Nephron progenitor cell (in vitro differentiated cells): ENCODE results near the gene MAPK8IP3.
"Not testable (repeated sequence)": the region's sequence is repeated elsewhere in the genome, so short reads cannot be mapped to it uniquely, and the experiment has no call there.

Experiments
- DNase-seq: peaks from one replicate; pipeline ENCODE4 v3.0.0; 2021
- H3K27ac Mint-ChIP-seq: 2 replicates; pipeline ENCODE4 v1.8.0; 2021; ENCODE audit warnings: mild to moderate bottlenecking, moderate library complexity, mixed read lengths
- H3K27me3 Mint-ChIP-seq: 2 replicates; pipeline ENCODE4 v1.8.0; 2021; ENCODE audit warnings: mild to moderate bottlenecking, low read depth, mixed read lengths; ENCODE audit not compliant: poor library complexity
- H3K36me3 Mint-ChIP-seq: 2 replicates; pipeline ENCODE4 v1.8.0; 2021; ENCODE audit warnings: low read depth, mixed read lengths
- H3K4me1 Mint-ChIP-seq: 2 replicates; pipeline ENCODE4 v1.8.0; 2021; ENCODE audit warnings: mixed read lengths
- H3K4me3 Mint-ChIP-seq: 2 replicates; pipeline ENCODE4 v1.8.0; 2021; ENCODE audit warnings: mild to moderate bottlenecking, moderate library complexity, mixed read lengths
- H3K9me3 Mint-ChIP-seq: 2 replicates; pipeline ENCODE4 v1.8.0; 2021; ENCODE audit warnings: mild to moderate bottlenecking, moderate library complexity, mixed read lengths
- TF ChIP-seq, protein P1 (sequence below): fragments of 200-600 bp; sonication (generic); IDR thresholded peaks from 2 replicates; pipeline ENCODE4 v1.5.0; 2021; ENCODE audit warnings: antibody characterized with exemption

Gene MAPK8IP3

DNA sequence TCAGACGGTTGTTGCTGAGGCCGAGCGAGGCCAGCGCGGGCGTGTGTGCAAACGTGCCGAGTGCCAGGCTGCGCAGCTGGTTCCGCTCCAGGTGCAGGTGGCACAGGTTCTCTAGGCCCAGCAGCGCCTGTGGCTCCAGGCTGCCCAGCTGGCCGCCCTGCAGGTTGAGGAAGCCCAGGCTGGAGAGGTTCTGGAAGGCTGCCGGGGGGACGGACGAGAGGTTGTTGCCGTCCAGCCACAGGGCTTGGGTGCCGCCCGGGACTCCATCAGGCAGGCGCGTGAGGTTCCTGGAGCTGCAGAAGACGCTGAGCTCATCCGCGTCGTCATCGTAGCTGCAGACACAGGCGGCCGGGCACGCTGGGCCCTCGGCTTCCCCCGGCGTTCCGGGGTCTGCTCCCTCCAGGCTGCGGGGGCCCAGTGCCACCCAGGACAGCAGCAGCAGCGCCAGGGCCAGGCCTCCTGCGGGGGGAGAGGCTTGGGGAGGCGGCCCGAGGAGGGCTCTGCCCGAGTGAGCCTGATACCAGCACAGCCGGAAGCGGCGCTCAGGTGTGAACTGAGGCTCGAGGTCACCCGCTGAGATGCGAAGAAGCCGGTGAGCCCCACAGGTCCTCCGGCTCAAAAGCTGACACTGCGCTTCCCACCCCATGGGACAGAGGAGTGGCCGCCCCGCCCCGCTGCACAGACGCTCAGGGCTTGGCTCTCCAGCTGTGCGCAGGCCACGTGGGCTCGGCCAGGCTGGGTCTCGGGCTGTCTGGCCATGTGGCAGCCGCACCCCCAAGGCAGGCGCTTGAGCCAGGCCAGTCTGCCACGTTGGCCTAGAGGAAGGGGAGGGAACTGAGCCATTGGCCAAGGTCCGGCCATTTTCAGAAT lies 86.2 kb downstream of the MAPK8IP3 start:
- no peak for DNase-seq
- Mint-ChIP-seq H3K9me3 (peaks cover 9% of the 10 kb centered on the region), H3K27me3 (no peaks in the 10 kb centered on the region), H3K27ac (no peak overlapping the region), H3K36me3 (peaks cover 12% of the 10 kb centered on the region), H3K4me1 (no peaks in the 10 kb centered on the region), H3K4me3 (no peak overlapping the region)
- TF ChIP-seq, protein P1, sequence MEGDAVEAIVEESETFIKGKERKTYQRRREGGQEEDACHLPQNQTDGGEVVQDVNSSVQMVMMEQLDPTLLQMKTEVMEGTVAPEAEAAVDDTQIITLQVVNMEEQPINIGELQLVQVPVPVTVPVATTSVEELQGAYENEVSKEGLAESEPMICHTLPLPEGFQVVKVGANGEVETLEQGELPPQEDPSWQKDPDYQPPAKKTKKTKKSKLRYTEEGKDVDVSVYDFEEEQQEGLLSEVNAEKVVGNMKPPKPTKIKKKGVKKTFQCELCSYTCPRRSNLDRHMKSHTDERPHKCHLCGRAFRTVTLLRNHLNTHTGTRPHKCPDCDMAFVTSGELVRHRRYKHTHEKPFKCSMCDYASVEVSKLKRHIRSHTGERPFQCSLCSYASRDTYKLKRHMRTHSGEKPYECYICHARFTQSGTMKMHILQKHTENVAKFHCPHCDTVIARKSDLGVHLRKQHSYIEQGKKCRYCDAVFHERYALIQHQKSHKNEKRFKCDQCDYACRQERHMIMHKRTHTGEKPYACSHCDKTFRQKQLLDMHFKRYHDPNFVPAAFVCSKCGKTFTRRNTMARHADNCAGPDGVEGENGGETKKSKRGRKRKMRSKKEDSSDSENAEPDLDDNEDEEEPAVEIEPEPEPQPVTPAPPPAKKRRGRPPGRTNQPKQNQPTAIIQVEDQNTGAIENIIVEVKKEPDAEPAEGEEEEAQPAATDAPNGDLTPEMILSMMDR: no peak

DNA sequence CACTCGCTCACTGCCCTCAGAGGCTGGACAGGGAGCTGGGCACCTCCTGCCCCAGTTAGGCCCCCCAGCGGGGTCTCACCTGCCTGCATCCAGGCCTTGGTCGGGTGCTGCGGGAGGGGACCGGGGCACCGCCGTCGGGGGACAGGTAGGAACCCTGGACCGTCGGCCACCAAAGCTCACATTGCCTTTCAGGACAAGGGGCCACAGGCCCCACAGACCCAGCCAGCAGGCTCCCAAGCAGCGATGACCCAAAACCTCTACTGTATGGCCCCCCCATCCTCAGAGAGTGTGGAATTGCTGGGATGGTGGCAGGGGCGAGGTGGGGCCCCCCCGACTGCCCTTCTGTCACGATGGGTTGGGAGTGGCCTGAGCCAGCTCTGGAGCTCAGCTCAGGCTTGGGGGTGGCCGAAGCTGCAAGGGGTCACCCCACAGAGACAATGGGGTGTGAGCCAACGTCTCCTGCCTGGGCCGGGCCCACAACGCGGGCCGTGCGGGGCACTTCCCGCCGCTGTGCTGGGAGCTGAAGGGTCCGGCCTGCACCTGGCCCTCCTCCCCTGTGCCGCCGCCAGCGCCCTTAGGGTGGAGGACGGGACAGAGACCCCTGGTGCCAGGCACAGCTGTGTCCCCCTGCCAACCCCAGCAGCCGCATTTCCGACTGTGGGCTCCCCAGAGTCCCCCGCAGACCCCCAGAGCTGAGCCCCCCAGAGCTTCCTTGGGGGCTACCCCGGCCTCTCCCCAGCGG lies 87.0 kb downstream of the MAPK8IP3 start:
- Mint-ChIP-seq H3K4me3 (no peak overlapping the region), H3K27ac (no peak overlapping the region), H3K27me3 (no peaks in the 10 kb centered on the region), H3K4me1 (no peaks in the 10 kb centered on the region), H3K9me3 (peaks cover 17% of the 10 kb centered on the region), H3K36me3 (peaks cover 21% of the 10 kb centered on the region)
- TF ChIP-seq, protein P1: no peak
- no peak for DNase-seq

DNA sequence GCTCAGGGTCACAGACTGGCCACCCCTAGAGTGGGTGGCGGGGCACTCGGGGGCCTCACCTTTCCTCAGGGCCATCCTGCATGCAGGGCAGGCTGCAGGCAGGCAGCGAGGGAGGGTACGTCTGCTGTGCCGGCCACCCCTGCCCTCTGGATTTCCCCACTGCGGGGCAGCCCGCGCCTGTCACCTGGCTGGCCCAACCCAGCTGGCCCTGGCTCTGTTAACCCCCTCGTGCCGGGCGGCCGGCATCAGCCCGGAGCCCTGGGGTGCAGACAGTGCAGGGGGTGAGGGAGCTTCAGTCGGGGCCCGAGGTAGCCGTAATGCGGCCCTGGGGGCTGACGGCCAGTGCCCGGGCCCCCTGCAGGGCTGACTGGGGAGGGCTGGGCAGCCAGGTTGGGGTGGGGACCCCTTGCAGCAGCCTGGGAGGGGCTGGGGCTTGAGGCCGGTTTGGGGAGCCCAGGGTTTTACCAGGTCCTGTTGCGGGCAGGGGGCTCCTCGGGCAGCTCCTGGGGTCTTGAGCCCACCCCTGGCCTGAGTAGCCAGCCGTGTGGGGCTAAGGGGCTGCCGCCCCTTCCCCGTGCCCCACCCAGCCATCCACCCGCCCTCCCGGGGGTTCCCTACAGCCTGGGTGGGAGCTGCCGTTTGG lies 87.7 kb downstream of the MAPK8IP3 start, which contains the start of gene IGFALS:
Gene IGFALS, minus strand, starts transcription at position 128 of the 643 bp plus-strand sequence. Its CDS starts 53 bp downstream, at position 75.
- H3K27ac Mint-ChIP-seq: no peak within 1 kb of the TSS
- H3K36me3 Mint-ChIP-seq: peaks cover 25% of the 10 kb centered on the region
- no peak within 1 kb of the TSS for H3K4me3 Mint-ChIP-seq
- no peaks in the 10 kb centered on the region for H3K4me1 Mint-ChIP-seq
- H3K9me3 Mint-ChIP-seq: peaks cover 21% of the 10 kb centered on the region
- TF ChIP-seq, protein P1: no peak
- no peak for DNase-seq
- no peaks in the 10 kb centered on the region for H3K27me3 Mint-ChIP-seq

DNA sequence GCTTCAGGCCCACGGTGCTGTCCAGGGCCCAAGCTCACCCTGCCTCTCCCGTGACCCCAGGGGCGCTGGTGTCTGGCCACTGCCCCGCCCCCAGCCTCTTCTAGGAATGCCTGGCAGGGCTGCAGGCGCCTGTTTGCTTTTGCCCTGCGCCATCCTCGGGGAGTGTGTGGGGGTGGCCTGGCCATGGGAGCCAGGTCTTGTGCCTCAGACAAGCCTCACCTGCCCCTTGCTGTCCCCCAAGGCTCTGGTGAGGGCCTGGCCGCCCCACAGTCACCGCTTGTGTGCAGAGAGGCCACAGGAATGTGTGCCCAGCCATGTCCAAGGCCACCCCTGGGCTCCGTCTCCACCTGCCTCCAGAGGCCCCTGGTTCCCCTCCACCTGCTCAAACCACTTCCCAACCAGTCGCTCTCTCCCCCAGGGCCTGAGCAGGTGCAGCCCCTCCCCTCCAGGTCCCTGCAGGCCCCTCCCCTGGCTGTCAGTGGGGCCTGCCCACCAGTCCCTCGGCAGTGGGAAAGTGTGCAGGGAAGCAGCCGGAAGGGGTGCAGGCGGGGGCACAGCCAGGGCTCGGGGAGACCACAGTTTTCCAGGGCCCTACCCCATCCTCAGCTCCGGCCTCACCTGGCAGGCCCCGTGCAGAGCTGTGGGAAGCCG lies 88.4 kb downstream of the MAPK8IP3 start:
- Mint-ChIP-seq H3K36me3 (peaks cover 32% of the 10 kb centered on the region), H3K27ac (no peak overlapping the region), H3K4me3 (no peak overlapping the region), H3K27me3 (no peaks in the 10 kb centered on the region), H3K9me3 (peaks cover 28% of the 10 kb centered on the region), H3K4me1 (no peaks in the 10 kb centered on the region)
- no peak for DNase-seq
- TF ChIP-seq, protein P1: no peak

DNA sequence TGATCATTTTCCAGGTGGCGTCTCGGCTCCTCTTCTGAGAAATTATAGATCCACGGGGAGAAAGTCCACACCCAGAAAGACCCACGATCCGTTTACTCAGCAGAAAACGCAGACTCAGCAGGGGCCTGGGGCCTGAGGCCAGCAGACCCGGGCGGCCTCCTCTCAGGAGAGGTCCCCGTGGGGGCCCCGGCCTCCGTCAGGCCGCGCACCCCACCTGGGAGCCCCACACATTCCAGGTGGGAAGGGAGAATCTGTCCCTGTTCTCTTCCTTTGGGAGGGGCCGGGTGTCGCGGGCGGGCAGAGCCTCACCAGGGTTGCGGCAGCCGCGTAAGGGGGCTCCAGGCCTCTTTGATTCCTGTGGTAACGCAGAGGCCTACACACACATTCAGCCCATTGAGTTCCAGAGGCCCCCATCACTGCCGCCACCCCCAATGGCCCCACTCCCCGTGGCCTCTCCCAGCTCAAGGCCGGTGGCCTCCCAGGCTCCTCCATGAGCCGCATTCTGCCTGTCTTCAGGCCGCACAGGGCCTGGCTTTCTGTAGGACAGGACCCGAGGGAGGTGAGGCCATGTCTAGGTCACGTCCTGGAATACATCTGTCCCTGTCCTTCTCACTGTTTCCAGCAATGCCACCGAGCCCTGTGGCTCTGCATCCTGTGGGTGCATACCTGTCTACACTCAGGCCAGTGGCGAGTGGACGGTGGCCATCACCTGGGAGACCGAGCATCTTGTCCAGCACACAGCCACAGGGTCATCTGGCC lies 89.1 kb downstream of the MAPK8IP3 start:
- H3K27me3 Mint-ChIP-seq: no peaks in the 10 kb centered on the region
- TF ChIP-seq, protein P1: no peak
- H3K27ac Mint-ChIP-seq: no peak overlapping the region
- no peak for DNase-seq
- H3K9me3 Mint-ChIP-seq: peaks cover 35% of the 10 kb centered on the region
- H3K4me1 Mint-ChIP-seq: no peaks in the 10 kb centered on the region
- peaks cover 39% of the 10 kb centered on the region for H3K36me3 Mint-ChIP-seq
- H3K4me3 Mint-ChIP-seq: no peak overlapping the region

DNA sequence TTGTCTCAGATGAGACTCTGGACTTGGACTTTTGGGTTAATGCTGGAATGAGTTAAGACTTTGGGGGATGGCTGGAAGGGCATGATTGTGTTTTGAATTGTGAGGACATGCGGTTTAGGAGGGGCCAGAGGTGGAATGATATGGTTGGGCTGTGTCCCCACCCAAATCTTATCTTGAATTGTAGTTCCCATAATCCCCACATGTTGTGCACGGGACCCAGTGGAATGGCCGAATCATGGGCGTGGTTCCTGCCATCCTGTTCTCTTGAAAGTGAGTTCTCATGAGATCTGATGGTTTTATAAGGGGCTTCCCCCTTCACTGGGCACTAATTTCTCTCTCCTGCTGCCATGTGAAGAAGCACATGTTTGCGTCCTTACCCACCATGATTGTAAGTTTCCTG lies 93.3 kb downstream of the MAPK8IP3 start:
- H3K27me3 Mint-ChIP-seq, H3K27ac Mint-ChIP-seq, DNase-seq, H3K4me3 Mint-ChIP-seq, H3K4me1 Mint-ChIP-seq: not testable (repeated sequence)
- H3K9me3 Mint-ChIP-seq: peaks cover 43% of the 10 kb centered on the region
- H3K36me3 Mint-ChIP-seq: peaks cover 59% of the 10 kb centered on the region
